ENCODE data around the gene CHRNA5.

Gene CHRNA5

DNA sequence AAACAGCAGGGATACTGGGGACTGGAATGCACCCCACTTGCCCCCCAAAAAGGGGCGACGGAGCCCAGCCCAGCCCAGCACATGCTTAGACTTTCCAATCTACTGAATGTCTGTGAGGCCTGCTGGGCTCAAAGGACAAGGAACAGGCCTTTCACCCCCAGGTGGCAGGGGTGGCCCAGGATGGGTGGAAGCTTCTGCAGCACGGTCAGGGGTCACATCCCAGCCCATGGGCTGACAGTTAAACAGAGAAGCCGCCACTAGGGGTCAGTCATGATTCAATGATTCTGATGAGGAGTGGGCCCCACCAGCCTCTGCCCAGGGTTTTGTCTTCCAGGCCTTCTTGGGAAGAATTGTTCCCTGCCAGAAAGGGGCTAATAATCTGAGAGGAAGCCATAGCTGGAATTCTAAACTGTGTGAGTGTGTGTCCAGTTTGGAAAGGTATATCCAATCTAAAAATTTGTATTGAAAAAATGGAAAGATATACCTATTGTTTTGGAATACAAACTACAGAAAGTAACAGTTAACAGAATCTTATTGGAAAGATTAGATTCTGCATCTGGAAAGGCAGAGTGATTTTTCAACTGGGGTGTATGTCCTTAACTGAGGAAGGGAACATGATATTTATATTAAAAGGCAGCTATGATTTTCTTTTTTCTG, 73.5 kb downstream of the CHRNA5 start:
- peak; percentile 73 for DNase-seq (ENCODE audit: low read depth, low spot score)

DNA sequence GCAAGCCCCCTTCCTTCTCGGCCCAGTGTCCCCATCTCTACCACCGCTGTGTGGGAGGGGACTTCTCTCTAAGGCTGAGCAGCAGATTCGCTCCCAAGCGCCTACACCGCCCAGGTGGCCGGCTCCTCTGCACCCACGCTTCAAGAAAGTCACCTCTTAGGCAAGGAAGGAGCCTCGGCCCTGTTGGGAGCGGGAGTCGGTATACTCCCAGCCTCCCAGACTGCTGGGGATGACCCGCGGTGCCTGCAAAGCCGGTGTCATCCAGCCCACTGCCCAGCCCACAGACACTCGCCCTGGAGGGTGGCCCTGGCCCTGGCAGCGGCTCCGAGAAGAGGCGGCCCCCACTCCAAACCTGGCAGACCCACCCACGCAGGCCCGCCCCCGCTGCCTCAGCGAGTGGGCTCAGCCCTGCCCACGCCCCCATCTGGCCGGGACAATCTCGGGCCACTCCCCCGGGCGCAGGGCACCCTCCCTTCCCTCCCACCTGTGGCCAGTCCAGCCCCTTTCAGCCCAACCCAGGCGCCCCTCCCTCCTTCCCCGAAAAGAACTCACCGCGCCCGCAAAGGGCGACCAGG, 75.3 kb downstream of the CHRNA5 start:
- DNase-seq (ENCODE audit: low read depth, low spot score): no peak

DNA sequence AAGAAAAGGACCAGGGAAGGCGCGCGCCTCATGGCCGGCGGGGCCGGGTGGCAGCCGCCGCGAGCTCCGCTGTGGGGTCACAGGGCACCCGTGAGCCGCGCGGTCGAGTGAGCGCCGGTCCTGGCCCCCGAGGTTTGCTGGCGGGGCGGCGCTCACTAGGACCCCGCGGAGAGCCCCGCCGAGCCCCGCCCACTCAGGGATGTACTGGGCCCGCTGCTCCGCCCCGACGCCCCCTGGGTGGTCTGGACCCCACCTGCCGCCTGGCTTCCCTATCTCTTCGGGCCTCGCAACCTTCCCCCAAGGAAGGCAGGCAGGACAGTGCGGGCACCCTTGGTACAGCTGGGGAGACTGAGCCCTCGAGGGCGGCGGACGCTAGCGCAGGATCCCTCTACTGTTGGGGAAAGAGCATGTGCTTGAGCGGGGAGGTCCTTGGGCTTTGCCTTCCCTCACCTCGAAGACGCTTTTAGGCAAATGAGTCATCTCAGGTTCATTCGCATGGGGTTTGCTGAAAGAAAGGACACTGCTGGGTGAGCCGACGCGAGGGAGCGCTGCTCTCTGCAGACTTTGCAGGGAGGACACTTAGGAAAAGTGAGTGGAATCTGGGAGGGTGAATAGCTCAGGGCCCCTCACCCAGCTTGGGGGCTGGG, 75.9 kb downstream of the CHRNA5 start, which contains the start of gene CHRNB4:
Gene CHRNB4 (minus strand): TSS at position 109 of the 647 bp plus-strand sequence. CDS start 77 bp downstream, at position 32.
- peak; percentile 38 for DNase-seq (ENCODE audit: low read depth, low spot score)

DNA sequence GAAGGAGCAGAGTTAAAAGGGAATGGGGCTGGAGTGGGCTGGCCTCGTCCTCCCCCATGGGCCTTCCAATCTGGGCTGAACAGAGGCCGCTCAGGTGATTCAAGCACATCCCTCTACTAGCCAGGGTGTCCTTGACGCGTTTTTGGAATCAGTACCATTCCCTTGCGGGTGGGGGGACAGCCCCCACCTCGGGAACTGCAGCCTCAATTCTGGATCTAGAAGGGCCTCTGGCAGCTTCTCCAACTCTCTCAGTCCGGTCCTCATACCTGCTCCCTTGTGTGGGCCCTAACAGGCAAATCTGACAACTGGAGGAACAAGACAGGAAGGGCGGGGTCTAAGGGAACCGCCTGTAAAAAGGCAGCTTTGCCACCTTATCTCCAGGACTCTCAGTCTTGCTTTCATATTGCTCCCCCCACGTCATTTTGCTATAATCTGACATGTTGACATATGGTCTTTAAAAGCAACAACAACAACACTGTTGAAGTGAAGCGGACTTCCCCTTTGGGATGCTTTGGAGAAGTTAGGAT, 76.5 kb downstream of the CHRNA5 start:
- DNase-seq (ENCODE audit: low read depth, low spot score): no peak

DNA sequence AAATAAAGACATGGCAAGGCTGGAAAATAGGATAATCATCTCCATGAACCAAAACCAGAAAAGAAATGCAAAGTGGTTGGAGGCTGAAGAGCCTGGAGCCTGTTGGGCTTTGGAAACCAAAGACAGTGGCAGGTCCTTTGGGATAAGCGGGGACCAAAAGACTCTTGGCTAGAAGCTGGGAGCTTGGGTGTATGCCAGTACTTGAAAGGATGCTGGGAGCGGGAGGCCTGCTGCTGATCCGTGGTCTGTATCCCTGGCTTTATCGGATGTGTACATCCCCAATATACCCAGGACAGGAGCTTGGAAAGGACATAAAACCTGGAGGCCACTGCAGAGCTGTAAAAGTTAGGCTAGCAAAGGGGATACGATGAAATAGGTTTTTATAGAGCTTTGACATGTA, 77.0 kb downstream of the CHRNA5 start:
- no peak for DNase-seq (ENCODE audit: low read depth, low spot score)
